Measurements from ENCODE around the gene FOXK1. TPM values are rescaled to one million over a fixed set of nuclear protein-coding genes. Genes with fewer than 3 reads are reported as not detected.
"Not testable (repeated sequence)": the region's sequence is repeated elsewhere in the genome, so short reads cannot be mapped to it uniquely, and the experiment has no call there.

Gene FOXK1
- total and polyA plus RNA-seq, 9 of the 15 experiments (the other 6 are each of a cell fraction or from before 2014, with no cell fraction given) = 0.32 to 45.5 (median 8.1) TPM

DNA sequence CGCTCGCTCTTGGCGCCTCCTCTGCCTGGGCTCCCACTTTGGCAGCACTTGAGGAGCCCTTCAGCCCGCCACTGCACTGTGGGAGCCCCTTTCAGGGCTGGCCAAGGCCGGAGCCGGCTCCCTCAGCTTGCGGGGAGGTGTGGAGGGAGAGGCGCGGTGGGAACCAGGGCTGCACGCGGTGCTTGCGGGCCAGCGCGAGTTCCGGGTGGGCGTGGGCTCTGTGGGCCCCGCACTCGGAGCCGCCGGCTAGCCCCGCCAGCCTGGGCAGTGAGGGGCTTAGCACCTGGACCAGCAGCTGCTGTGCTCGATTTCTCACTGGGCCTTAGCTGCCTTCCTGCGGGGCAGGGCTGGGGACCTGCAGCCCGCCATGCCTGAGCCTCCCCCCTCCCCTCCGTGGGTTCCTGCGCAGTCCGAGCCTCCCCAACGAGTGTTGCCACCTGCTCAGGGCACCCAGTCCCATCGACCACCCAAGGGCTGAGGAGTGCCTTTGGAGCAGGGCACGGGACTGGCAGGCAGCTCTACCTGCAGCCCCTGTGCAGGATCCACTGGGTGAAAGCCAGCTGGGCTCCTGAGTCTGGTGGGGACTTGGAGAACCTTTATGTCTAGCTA is 111.4 kb downstream of the FOXK1 start:
- FAIRE-seq; BruUV-seq (replicated peaks); H3K9me3 ChIP-seq (replicated peaks; ENCODE audit: control insufficient read depth, insufficient read depth, low read depth, low read length); CTCF ChIA-PET (ENCODE audit: low intra/inter-chr PET ratio); DNase-seq (ENCODE audit: extremely low read depth in 1 of 4, low spot score in 3 of 4); H3K27ac ChIP-seq (ENCODE audit: extremely low read depth, low read depth, low read length); H3K9me1 ChIP-seq (ENCODE audit: control insufficient read depth, insufficient read depth, low read length); H3K79me2 ChIP-seq (ENCODE audit: control insufficient read depth, insufficient read depth, low read length); ATAC-seq; H3K9ac ChIP-seq (ENCODE audit: insufficient read depth in 1 of 2, low read depth in 2 of 2, low read length in 2 of 2); H3K4me2 ChIP-seq (ENCODE audit: insufficient read depth, low read length); H2AFZ ChIP-seq (ENCODE audit: low read depth, low read length); H4K20me1 ChIP-seq (replicated peaks; ENCODE audit: control insufficient read depth, insufficient read depth, low read length); H3K27me3 ChIP-seq (ENCODE audit: control insufficient read depth in 2 of 2, insufficient read depth in 2 of 2, low read length in 2 of 2); H3K4me3 ChIP-seq: not testable (repeated sequence)
- TF ChIP-seq ZBTB33 (CRISPR knock-in tag; IDR thresholded peaks at IDR 0.05) = peak; percentile 71; the same call in 1 of the 2 replicates
- intact Hi-C loops (cut with micrococcal nuclease) = loop anchor here (10.0 kb wide), 1 partner anchor 91 kb away; the partner anchor contains the start of gene RADIL
- Histone ChIP-seq H3K4me1 (replicated peaks in 1 of 2; ENCODE audit: control insufficient read depth in 2 of 2, insufficient read depth in 2 of 2, low read length in 2 of 2) (peaks cover 0 to 33% of the 10 kb centered on the region in 2 experiments; a peak in 3 of 5 replicates), H3K36me3 (ENCODE audit: control insufficient read depth, insufficient read depth, low read length) (peaks cover 22% of the 10 kb centered on the region; the same call in 1 of the 3 replicates)
- in situ Hi-C loops (cut with MboI) = loop anchor here (10.0 kb wide), 1 partner anchor 291 kb away; no protein-coding TSS in a partner anchor
- POLR2A ChIA-PET = interaction anchor here (1.0 to 2.1 kb wide), 2 partner anchors 18 to 396 kb away, joined by 3 to 4 read pairs; partner anchors contain the start of gene AP5Z1
- 94% methylated on average over 13 of the region's 30 CpGs for whole genome bisulfite sequencing (ENCODE audit: insufficient coverage, low coverage, missing lambda C conversion rate)

GRCh38 chr7:4794171-4794570 is 112.1 kb downstream of the FOXK1 start:
- not testable (repeated sequence) for H3K4me2 ChIP-seq (ENCODE audit: insufficient read depth, low read length); H3K9me3 ChIP-seq (replicated peaks; ENCODE audit: control insufficient read depth, insufficient read depth, low read depth, low read length); FAIRE-seq; H3K27me3 ChIP-seq (ENCODE audit: control insufficient read depth in 2 of 2, insufficient read depth in 2 of 2, low read length in 2 of 2); H3K79me2 ChIP-seq (ENCODE audit: control insufficient read depth, insufficient read depth, low read length); H4K20me1 ChIP-seq (replicated peaks; ENCODE audit: control insufficient read depth, insufficient read depth, low read length); BruUV-seq (replicated peaks); H3K4me3 ChIP-seq; H3K9me1 ChIP-seq (ENCODE audit: control insufficient read depth, insufficient read depth, low read length); ATAC-seq; H3K9ac ChIP-seq (ENCODE audit: insufficient read depth in 1 of 2, low read depth in 2 of 2, low read length in 2 of 2); DNase-seq (ENCODE audit: extremely low read depth in 1 of 4, low spot score in 3 of 4); H2AFZ ChIP-seq (ENCODE audit: low read depth, low read length); H3K27ac ChIP-seq (ENCODE audit: extremely low read depth, low read depth, low read length)
- WGBS (ENCODE audit: insufficient coverage, low coverage, missing lambda C conversion rate) = 64% methylated on average over 8 of the region's 14 CpGs
- POLR2A ChIA-PET = interaction anchor here (0.7 to 2.1 kb wide), 3 partner anchors 19 to 395 kb away, joined by 3 to 4 read pairs (median 4); partner anchors contain the start of gene AP5Z1
- CTCF ChIA-PET (ENCODE audit: low intra/inter-chr PET ratio) = interaction anchor here (0.9 kb wide), 1 partner anchor 36 kb away, joined by 5 read pairs; no protein-coding TSS in a partner anchor
- in situ Hi-C loops (cut with MboI) = loop anchor here (10.0 kb wide), 1 partner anchor 291 kb away; no protein-coding TSS in a partner anchor
- intact Hi-C loops (cut with micrococcal nuclease) = loop anchor here (10.0 kb wide), 1 partner anchor 91 kb away; the partner anchor contains the start of gene RADIL
- H3K36me3 ChIP-seq (ENCODE audit: control insufficient read depth, insufficient read depth, low read length) = peaks cover 16% of the 10 kb centered on the region; the same call in 1 of the 3 replicates
- H3K4me1 ChIP-seq (replicated peaks in 1 of 2; ENCODE audit: control insufficient read depth in 2 of 2, insufficient read depth in 2 of 2, low read length in 2 of 2) = peaks cover 0 to 38% of the 10 kb centered on the region in 2 experiments; a peak in 3 of 5 replicates

All from K562 (cell line).